ENCODE data around the gene ARID3A.
A peak's percentile ranks its signal among the peaks of the same experiment; 100 is the strongest.

The ARID3A gene

DNA sequence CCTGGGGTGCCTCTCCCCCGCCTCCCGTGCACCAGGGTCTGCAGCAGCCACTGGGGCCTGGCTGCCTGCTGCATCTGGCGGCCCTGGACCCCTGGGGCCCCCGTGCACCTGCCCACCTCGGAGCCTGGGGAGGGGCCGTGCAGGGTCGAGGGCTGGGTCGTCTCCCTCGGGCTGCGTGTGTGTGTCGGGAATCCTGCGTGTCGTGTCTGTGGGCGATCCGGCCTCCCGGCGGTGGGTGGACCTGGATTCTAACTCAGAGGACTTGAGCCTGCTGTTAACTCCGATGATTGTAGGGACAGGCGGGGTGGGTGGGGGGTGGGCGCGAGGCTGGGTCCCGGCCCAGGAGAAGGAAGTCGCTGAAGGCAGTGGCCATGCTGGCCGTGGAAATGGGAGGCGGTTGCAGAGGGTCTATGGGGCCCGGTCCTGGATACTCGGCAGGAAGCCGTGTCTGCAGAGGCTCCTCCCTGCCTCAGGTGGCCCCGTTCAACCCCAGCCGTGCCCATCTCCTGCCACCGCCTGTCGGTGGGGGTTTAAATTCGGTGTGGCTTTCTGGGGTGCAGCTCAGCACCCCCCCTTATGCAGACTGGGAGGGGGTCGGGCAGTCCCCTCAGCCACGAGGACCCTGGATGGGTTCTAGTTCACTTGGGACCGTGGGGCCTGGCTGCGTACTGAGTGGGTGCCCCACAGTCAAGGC, 48.9 kb downstream of the ARID3A start:
- no peak for DNase-seq (ENCODE audit: low read depth)
- in situ Hi-C loops (cut with HindIII; ENCODE audit: low sequenced_read_pairs), result no loop called here
- no peak overlapping the region for H3K4me3 ChIP-seq (ENCODE audit: low read depth, low read length)
- TF ChIP-seq, protein P1, sequence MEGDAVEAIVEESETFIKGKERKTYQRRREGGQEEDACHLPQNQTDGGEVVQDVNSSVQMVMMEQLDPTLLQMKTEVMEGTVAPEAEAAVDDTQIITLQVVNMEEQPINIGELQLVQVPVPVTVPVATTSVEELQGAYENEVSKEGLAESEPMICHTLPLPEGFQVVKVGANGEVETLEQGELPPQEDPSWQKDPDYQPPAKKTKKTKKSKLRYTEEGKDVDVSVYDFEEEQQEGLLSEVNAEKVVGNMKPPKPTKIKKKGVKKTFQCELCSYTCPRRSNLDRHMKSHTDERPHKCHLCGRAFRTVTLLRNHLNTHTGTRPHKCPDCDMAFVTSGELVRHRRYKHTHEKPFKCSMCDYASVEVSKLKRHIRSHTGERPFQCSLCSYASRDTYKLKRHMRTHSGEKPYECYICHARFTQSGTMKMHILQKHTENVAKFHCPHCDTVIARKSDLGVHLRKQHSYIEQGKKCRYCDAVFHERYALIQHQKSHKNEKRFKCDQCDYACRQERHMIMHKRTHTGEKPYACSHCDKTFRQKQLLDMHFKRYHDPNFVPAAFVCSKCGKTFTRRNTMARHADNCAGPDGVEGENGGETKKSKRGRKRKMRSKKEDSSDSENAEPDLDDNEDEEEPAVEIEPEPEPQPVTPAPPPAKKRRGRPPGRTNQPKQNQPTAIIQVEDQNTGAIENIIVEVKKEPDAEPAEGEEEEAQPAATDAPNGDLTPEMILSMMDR (IDR thresholded peaks at IDR 0.05; ENCODE audit: low read depth, low read length, missing control alignments), result no peak

DNA sequence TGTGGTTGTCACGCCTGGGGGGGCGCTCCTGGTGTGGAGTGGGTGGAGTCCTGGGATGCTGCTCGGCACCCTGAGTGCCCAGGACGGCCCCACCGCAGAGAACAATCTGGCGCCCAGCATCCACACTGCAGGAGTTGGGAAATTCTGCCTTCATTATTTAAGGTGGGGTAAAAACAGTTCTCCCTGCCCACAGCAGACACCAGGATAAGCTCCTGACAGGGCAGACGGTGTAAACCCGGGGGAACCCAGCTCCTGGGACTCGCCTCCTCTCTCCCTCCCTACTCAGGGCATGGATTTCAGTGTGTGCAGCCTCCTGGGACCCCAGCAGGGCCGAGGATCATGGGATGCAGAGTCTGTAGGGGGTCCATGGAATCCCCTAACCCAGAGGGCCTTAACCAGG, 50.6 kb downstream of the ARID3A start:
- in situ Hi-C loops (cut with HindIII; ENCODE audit: low sequenced_read_pairs), result no loop called here
- H3K4me3 ChIP-seq (ENCODE audit: low read depth, low read length), result no peak overlapping the region
- no peak for DNase-seq (ENCODE audit: low read depth)
- TF ChIP-seq, protein P1 (IDR thresholded peaks at IDR 0.05; ENCODE audit: low read depth, low read length, missing control alignments), result no peak

DNA sequence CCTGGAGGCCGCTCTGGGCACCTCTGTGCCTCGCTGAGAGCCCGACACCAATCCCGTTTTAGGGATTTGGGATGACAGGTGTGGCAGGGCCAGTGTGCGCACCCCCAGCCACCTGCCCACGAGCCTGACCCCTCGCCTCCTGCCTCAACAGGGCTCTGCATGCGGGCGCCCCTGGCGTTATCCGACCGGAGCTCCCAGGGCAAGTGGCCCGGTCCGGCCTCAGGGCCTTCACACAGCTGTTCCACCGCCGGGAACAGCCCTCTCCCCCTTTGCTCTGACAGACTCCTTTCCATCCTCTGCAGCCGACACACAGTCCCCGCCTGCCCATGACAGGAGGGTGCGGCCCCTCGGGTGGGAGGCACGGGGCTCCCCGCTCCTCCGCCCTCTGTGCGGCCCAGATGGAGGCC, 51.2 kb downstream of the ARID3A start:
- no peak for DNase-seq (ENCODE audit: low read depth)
- in situ Hi-C loops (cut with HindIII; ENCODE audit: low sequenced_read_pairs), result no loop called here
- TF ChIP-seq, protein P1 (IDR thresholded peaks at IDR 0.05; ENCODE audit: low read depth, low read length, missing control alignments), result no peak
- H3K4me3 ChIP-seq (ENCODE audit: low read depth, low read length), result no peak overlapping the region

DNA sequence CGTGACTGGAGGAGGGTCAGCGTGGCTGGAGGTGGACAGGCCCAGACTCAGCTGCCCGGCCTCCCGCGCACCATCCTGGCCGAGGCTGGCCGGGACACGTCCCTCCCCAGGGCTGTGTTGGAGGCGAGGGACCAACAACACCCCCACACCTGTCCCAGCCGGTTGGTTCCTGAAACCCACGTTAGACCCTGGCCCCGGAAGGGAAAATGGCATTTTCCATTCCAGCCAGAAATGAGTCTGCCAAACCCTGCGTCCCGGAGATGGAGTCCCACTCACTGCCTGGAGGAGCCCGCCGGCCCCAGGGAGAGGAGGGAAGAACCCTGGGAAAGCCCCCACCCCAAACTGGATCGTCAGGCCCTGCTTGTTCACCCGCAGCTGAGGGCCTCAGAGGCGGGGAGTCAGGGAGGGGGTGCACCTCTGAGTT, 53.5 kb downstream of the ARID3A start:
- in situ Hi-C loops (cut with HindIII; ENCODE audit: low sequenced_read_pairs), result no loop called here
- no peak for DNase-seq (ENCODE audit: low read depth)
- TF ChIP-seq, protein P1 (IDR thresholded peaks at IDR 0.05; ENCODE audit: low read depth, low read length, missing control alignments), result no peak
- H3K4me3 ChIP-seq (ENCODE audit: low read depth, low read length), result no peak overlapping the region

DNA sequence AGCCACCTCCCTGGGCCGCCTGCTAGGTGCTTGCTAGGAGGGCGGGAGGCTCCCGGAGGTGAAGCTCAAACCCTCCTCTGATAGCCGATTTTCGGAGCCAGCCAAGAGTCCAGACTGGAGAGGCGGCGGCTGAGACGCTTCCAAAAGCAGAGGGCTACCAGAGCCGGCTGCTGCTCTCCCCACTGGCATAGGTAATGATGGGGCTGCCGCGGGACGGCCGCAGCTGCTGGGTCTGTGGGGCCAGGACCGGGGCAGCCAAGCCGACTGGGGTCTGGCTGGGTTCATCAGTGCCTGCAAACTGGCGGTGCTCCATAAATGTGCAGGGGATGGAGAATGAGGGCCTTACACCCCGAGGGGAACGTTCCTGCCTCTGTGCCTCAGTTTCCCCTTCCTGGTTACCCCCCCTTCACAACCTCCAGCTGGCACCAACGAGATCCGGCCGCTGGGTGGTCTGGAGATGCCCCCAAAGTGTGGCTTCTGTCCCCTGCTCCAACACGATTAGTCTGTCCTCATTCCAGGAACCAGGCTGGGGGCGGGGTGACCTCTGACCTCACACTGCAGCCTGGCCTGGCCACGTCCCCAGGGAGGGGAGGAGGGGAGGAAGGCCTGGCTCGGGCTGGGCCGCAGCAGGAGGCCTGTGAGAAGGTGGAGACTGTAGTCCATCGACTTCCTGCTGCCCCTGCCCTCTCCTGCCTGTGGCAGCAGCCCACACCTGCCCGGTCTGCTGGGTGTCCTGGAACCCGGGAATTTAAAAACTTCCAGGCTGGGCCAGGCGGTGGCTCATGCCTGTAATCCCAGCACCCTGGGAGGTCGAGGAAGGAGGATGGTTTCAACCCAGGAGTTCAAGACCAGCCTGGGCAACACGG, 54.5 kb downstream of the ARID3A start:
- no peak overlapping the region for H3K4me3 ChIP-seq (ENCODE audit: low read depth, low read length)
- in situ Hi-C loops (cut with HindIII; ENCODE audit: low sequenced_read_pairs), result no loop called here
- TF ChIP-seq, protein P1 (IDR thresholded peaks at IDR 0.05; ENCODE audit: low read depth, low read length, missing control alignments), result no peak
- DNase-seq (ENCODE audit: low read depth), result no peak

DNA sequence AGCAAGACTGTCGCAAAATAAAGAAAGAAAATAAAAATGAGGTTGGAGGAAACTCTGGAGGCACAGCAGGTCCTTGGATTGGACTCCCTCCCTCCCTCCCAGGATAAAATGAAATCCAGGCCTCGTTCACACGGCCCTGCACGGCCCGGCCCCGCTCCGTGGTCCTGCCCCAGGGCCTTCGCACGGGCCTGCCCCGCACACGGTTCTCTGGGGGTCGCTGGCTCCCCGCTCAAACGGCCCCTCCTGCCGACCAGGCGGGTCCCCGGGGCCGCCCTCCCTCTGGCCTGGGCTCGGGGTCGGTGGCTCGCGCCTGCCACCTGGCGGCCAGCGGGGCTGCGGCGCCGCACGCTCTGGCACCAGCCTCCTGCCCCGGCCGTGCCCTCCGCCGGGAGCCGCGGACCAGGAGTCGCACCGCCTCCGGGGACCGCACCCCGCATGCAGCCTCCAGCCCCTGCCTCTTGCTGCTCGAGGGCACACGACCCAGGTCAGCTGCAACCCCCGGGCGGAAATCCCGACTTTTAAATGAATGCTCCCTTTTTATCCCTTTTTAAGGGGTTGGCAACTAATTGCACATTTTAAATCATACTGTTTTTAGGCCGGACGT, 56.8 kb downstream of the ARID3A start:
- in situ Hi-C loops (cut with HindIII; ENCODE audit: low sequenced_read_pairs), result no loop called here
- TF ChIP-seq, protein P1 (IDR thresholded peaks at IDR 0.05; ENCODE audit: low read depth, low read length, missing control alignments), result peak; percentile 56
- no peak for DNase-seq (ENCODE audit: low read depth)
- peak overlapping the region; percentile 28 for H3K4me3 ChIP-seq (ENCODE audit: low read depth, low read length)

Data from astrocyte of the cerebellum (primary cell).